GOT3 (cell line): Measurements from ENCODE around the gene CD1B.
"Not testable (repeated sequence)": the region's sequence is repeated elsewhere in the genome, so short reads cannot be mapped to it uniquely, and the experiment has no call there.

ENCODE experiments used
- DNase-seq: peaks from one replicate; lab custom pipeline; 2025; ENCODE audit warnings: mixed read lengths; lab: John Stamatoyannopoulos, UW

The CD1B gene

DNA sequence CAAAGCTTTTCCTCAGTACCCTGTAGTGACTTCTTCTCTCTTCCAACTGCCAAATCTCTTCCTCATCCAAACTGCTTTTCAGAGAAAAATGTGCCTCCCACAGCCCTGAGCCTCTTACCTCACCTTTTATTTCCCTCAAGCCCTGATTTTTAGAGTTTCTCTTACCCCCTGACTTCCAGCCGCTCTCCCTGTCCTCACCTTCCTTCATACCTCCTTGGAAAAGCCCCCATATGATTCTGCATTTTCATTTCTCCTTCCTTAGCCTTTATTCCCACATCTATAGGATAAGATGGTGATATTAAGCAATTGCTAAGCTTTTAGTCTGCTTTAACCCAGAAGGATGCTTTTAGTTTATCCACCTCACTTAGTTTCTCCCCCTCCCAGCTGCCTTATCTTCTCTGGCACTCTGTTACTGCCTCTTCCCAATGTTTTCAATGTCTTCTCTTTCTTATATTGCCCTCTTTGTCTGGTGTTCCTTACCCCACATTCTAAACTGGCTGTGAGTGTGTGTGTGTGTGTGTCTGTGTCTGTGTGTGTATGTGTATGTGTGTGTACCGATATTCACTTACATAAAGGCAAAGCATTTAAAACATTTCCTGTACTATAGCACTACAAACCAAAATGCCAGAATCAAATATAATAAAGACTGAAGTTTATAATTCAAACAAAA is at the start of gene CD1B:
Gene CD1B (minus strand): TSS at position 51 of the 670 bp plus-strand sequence. CDS start 108 bp downstream, outside the sequence.
- no peak for DNase-seq

GRCh38 chr1:158374860-158375259 is 43.5 kb upstream of the CD1B start:
- DNase-seq = no peak

GRCh38 chr1:158374101-158374500 is 42.8 kb upstream of the CD1B start:
- not testable (repeated sequence) for DNase-seq

DNA sequence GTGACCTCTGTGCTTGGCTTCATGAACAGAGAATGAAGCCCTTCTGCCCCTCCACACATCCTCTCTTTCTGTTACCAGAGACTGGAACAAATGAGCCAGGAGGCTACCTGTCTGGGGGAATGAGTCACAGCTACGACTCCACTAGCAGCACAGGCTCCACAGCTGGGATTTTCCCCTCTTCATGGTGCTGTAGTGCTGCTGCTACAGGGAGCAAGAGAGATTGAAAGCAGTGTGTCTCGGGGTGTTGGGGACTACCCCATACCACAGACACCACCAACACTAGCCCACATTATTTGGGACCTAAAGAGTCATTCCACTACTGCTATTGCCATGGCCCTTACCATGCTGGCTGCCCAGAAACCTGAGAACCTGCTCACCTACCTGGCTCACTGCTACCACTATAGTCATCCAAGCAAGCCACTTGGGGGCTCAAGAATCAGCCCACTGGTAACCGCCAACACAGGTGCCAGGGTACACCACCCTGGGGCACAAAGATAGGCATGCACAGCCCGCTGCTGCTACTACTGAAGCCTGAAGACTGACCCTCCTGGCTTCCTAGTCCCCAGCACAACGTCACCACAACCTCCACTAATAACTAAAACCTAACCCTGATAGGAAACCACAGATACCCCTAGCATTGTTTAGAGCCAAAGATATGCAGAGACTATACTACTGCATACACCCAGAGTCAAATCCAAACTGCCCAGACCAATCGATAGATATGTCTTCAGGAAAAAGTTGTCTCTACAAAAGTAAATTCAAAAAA is 40.0 kb upstream of the CD1B start:
- DNase-seq = no peak

DNA sequence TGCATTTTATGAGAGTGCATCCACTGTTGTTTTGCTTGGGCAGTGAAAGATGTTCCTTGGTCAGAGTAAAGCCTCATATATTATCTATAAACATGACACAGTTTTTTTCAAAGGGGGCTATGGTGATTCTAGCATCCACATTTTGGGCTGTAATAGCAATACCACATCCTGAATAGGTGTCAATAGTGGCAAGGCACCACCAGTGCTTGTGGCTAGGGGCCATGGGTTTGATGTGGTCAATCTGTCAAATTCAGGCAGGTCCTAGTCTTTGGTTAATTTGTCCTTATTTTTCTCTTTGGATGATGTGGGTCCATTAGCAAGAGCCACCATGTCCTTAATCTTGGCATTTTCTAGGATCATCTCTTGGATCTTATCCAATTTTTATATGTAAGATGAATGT is 35.5 kb upstream of the CD1B start:
- DNase-seq = no peak

DNA sequence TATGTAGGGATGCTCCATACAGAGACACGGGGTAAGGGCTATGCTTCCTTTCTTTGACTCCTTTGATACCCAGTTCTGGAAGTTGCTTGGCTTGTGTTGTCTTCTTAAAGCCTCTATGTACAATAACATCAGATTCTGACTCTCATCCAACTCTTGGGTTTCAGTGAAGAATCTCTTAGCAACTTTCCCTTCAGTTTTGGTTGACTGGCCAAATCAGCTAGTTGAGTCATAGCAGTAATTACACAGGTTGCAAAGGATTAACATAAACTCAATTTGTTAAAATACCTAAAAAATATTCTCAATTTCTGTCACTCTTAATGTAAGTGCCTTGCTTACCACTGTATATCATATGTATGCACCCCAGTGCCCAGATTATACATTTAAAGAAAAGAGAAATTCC is 31.6 kb upstream of the CD1B start:
- no peak for DNase-seq

DNA sequence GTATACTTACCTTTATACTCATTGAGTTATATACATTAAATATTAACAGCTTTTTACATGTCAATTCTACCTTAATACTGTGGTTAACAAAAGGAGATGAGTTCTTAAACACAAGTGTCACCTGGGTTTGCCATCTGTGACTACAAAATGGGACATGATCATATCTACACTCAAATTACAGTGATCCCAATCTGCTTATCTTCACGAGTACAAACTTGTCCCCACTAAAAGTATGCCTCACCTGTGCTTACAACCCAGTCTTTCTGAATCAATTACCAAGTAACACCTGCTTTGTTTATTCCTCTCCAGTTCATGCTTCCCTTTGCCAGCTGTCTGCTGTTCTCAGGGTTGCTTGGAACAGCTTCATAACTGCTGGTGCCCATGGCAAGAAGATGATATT is 31.2 kb upstream of the CD1B start:
- DNase-seq = no peak

DNA sequence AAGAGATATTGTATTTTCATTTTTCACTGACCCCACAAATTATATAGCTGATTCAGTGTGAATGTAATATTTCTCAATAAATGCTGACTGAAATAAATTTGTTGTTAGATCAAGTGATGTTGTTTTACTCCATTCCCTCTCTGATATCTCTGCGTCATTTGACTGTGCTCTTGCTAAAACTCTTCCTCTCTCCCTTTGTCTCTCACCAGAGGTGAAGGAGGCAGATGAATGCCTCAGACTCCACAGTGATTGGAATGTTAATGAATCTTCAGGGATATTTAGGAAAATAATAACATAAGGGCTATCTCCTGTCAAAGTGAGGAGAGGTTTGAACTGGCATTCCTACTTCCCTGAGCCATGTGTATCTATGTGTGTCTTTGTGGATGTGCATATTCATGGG is 26.1 kb upstream of the CD1B start:
- DNase-seq = no peak

DNA sequence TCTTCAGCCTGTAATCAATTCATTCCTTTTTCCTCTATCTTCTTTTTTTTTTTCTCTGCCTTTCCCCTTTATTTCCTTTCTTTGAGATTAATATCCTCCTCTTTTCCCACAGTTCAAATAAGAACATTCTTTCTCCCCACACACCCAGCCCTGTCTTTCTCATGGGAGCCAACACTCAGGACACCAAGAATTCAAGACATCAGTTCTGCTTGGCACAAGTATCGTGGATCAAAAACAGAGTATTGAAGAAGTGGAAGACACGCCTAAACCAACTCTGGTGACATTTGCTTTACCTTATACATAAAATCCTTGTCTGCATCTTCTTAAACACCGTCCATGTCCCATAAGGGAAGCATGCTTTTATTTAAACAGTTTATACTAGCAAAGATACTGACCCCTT is 25.3 kb upstream of the CD1B start:
- DNase-seq = no peak

GRCh38 chr1:158355773-158356285 is 24.5 kb upstream of the CD1B start:
- no peak for DNase-seq

- DNase-seq = no peak
Measured at GRCh38 chr1:158354255-158354654, 22.9 kb upstream of the CD1B start.

DNA sequence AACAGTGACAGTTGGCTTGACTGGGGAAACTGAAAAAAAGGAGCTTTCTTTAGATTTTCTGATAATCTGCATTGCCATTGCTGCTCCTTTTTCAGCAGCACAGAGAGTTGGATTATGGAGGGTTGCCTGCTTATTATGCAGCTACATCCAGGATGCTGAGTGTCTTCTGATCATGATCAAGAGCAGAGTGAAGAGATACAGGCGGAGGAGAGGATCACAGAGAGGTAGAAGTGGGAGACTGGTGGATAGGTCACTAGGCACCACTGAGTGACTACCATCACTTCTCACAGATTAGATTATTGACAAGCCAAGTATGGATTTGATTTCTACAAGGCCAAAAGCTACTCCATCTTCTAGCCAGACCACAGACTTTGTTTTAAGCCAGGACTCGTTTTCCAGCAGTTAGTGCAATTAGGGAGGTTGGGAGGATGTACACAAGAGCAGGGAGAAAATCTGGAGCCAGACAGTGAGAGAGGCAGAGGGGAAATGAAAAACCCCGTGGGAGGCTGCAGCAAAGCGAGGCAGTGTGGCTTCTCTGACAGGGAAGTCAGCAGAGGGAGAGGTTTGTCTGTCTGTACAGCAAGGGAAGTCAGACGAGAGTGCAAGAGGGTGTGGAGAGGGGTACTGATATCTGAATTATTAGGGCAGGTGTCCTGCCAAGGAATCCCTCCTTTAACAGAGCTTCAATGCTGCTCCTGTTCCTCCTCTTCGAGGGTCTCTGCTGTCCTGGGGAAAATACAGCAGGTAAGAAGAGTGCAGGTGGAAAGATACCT is 22.2 kb upstream of the CD1B start, which contains the start of gene CD1E:
Gene CD1E (plus strand): TSS at position 592 of the 773 bp plus-strand sequence. CDS start 95 bp downstream, at position 687.
- DNase-seq = no peak

GRCh38 chr1:158348946-158349345 is 17.6 kb upstream of the CD1B start:
- DNase-seq = not testable (repeated sequence)

DNA sequence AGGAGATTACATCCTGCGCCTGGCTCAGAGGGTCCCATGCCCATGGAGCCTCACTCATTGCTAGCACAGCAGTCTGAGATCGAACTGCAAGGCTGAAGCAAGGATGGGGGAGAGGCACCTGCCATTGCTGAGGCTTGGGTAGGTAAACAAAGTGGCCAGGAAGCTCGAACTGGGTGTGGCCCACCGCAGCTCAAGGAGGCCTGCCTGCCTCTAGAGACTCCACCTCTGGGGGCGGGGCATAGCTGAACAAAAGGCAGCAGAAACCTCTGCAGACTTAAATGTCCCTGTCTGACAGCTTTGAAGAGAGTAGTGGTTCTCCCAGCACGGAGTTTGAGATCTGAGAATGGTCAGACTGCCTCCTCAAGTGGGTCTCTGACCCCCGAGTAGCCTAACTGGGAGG is 5.1 kb upstream of the CD1B start:
- not testable (repeated sequence) for DNase-seq

DNA sequence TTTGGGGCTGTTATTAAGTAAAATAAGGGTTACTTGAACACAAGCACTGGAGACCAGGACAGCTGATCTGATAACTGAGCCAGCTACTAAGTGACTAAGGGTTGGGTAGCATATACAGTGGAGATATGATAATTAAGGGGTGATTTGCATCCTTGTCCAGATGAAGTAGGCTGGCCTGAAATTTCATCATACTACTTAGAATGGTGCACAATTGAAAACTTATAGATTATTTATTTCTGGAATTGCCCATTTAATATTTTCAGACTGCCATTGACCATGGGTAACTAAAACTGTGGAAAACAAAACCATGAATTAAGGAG is 3.8 kb upstream of the CD1B start:
- no peak for DNase-seq

GRCh38 chr1:158334526-158335212 is 3.3 kb upstream of the CD1B start:
- no peak for DNase-seq

GRCh38 chr1:158333405-158334155 is 2.2 kb upstream of the CD1B start:
- no peak for DNase-seq

DNA sequence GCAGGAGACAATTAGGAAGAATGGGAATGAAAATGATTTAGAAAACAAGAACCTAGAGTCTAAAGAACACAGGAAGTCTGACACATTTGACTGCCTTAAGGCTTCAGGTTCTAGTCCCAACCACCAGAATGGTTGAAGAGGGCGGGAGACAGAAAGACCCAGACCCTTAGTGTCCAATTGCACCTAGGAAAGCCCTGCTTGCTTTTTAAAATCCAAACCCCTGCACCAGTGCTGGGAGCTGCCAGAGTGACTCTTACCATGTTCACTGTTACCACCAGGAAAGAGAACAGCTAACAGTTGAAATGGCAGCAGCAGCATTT is 265 bp downstream of the CD1B start:
- no peak for DNase-seq

GRCh38 chr1:158330391-158331105 is 783 bp downstream of the CD1B start:
- no peak for DNase-seq

GRCh38 chr1:158329733-158330132 is 1.6 kb downstream of the CD1B start:
- no peak for DNase-seq

DNA sequence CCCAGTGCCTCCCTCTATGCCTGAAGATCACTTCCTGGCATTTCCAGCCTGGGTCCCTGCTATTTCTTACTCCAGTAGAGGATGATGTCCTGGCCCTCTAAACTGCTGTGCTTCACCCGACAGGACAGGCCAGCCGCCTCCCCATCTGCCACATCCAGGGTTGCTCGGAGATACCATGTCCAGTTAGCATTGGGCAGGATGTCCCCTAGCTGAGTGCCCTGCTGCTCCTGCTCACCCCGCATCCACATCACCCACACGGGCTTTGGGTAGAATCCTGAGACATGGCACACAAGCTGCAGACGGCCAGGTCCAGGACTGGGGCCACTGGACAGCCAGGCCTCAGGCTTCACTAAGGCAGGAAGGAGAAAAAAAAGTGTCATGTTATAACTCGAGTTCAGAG is 2.0 kb downstream of the CD1B start:
- no peak for DNase-seq
